PC-3 (cell line): ENCODE results near the gene TMPRSS3.

Source experiments
- CTCF ChIP-seq: fragments of 300-600 bp; sonication (generic); conservative IDR thresholded peaks from 2 replicates; pipeline ENCODE4 v1.5.1; 2017; ENCODE audit warnings: antibody characterized with exemption, low read depth, mild to moderate bottlenecking, low read length
- EZH2phosphoT487 ChIP-seq: fragments of 300-600 bp; sonication (generic); IDR thresholded peaks from 2 replicates; pipeline ENCODE4 v1.6.1; 2018; ENCODE audit warnings: mild to moderate bottlenecking, antibody characterized with exemption, low read length, borderline replicate concordance

- TF ChIP-seq EZH2phosphoT487: no peak
- TF ChIP-seq CTCF: no peak
Observed at GRCh38 chr21:42387843-42388340, 8.0 kb downstream of the TMPRSS3 start.
